GM21515 (cell line): Measurements from ENCODE around the gene TEDC2.
A peak's percentile ranks its signal among the peaks of the same experiment; 100 is the strongest.

Source experiments
- ATAC-seq: cut with Tn5 transposase; IDR thresholded peaks from one replicate; pipeline ENCODE4 v1.9.1; 2021; ENCODE audit not compliant: unreplicated experiment

The TEDC2 gene

DNA sequence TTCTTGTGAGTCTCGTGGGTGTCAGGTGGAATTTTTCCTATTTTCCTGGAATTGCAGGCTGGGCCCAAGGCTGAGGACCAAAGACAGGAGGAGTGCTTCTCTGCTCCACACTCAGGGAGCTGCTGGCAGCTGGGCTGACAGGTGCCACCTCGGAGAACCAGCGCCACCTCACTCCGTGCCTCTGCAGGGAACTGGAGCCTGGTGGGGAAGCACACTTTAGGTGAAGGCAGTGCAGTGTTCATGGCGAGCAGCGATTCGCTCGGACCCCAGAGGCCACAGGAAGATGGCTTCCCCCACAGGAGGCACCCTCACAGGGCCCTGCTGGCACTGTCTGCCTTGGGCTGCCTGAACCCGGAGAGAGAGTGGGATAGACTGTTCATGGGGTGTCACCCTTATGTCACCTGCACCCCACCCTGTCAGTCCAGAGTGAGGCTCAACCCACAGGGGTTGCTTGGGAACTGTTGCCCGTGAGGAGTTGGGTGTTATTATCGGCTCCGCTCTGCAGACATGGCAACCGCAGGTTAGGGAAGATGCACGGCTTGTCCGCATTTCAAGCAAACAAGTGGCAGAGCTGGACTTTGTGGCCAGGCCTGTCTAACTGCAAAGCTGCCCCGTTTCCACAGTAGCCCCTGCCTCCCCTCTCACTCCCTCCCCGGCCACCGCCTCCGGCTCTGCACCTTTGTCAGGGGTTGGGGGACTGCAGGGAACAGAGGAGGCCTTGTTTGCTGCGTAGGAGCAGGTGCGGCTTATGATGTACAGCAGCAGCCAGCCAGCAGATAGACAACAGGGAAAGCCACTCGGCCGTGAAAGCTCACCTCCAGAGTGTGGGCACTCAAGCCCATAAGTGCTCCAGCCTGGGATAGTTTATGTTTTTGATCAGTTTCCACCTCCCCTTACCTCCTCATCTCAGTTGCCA lies 30.5 kb downstream of the TEDC2 start:
- ATAC-seq: no peak

DNA sequence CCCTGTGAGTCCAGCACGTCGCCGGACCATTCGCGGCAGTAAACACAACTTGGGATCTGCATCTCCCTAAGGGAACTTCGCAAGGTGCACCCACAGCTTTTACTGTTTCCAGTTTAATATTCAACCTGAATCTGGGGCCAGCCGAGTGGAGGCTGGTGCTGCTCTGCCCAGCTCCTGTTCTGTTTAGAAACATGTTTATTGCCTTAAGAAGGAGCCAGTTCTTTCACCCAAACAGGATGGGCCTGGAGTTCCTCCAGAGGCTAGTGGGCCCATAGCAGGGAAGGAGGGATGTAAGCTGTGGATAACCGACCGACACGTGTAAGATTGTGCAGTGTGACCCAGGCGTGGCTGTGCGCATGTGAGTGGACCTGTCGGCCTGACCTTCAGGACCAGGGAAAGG lies 32.4 kb downstream of the TEDC2 start:
- ATAC-seq: no peak

- ATAC-seq: no peak
Measured at GRCh38 chr16:2493605-2494004, 33.7 kb downstream of the TEDC2 start.

- no peak for ATAC-seq
Measured at GRCh38 chr16:2494616-2495015, 34.7 kb downstream of the TEDC2 start.

- ATAC-seq: no peak
Measured at GRCh38 chr16:2495041-2495440, 35.1 kb downstream of the TEDC2 start.

GRCh38 chr16:2496223-2497115 lies 36.6 kb downstream of the TEDC2 start:
- no peak for ATAC-seq

- no peak for ATAC-seq
Measured at GRCh38 chr16:2497116-2497630, 37.3 kb downstream of the TEDC2 start.

DNA sequence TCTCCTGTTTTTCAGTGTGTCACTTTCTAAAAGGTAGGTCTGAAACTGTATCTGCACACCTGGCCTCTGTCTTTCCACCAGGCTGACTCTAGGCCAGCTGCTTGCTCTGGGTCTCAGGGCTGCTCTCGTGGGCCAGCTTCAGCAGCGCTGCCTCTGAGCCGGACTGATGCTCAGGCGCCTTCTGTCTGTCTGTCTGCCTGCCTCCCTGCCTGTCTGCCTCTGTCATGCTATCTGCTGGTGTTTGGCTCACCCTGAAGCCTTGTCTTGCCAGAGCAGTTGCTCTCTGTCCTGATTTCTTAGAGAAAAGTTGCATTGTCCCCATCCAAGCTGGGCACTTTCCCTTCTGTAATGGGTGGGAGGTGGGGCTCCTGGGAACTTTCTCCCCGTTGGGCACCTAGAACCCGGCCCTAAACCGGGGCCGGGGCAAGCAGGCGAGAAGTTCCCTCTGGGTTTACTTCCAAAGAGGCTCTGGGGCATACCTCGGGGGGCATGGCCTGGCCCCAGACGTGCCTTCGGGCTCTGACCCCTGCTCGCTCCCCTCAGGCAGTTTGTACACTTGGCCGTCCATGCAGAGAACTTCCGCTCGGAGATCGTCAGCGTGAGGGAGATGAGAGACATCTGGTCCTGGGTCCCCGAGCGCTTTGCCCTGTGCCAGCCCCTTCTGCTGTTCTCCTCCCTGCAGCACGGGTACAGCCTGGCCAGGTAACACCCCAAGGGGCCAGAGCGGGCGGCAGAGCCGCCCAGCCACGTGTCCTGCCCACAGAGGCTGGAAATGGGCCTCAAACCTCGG lies 38.0 kb downstream of the TEDC2 start:
- ATAC-seq: no peak

DNA sequence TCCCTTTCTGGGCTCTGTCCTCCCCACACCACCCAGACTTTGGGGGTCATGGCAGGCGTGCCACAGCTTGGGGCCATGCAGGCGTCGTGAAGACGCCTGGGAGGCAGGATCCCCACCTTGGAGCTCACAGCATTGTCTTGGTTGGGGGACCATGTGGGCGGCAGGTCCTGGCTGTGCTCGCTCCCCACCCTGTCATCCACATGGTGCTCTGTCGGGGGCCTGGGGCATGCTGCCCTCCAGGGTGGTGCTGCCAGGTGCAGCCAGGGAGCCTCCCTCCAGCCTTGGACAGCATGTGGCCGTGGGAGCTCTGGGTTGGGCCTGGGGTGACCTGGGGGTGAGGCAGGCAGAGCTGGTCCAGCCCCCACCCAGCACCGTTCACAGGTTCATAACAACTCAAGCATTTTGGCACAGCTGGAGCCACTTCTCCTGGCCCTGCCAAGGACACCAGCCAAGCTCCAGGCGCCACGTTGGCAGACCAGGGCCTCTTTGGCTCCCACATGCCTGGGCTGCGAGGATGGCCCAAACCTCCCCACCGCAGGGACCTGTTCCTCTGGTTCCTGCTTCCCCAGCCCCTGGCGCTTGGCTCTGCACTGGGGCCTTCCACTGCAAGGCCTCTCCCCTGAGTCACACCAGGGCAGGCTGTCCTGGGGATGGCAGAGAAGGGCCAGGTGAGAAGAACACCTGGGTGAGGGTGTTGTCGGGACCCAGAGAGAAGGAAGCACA lies 38.8 kb downstream of the TEDC2 start:
- no peak for ATAC-seq

- no peak for ATAC-seq
Measured at GRCh38 chr16:2499454-2499853, 39.5 kb downstream of the TEDC2 start.

- no peak for ATAC-seq
Measured at GRCh38 chr16:2499890-2500429, 40.1 kb downstream of the TEDC2 start.

DNA sequence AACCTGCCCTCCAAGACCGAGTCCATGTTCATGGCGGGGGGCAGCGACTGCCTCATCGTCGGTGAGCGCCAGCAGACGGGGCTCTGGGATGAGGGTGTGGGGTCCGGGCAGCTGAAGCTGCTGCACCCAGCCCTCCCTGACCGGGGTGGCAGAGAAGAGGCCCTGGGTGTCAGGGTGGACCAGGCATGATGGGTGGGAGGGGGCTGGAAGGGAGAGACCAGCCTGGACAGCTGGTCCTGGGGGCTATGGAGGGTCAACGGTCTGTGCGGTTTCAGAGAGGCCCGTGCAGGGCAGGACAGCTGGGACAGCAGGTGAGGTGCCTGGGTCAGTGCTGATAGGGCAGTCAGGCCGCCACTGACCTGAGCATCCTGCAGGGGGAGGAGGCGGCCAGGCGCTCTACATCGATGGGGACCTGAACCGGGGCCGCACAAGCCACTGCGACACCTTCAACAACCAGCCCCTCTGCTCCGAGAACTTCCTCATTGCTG lies 40.6 kb downstream of the TEDC2 start:
- no peak for ATAC-seq

- no peak for ATAC-seq
Measured at GRCh38 chr16:2500918-2501750, 41.2 kb downstream of the TEDC2 start.

GRCh38 chr16:2501946-2502895 lies 42.3 kb downstream of the TEDC2 start:
- ATAC-seq: no peak

DNA sequence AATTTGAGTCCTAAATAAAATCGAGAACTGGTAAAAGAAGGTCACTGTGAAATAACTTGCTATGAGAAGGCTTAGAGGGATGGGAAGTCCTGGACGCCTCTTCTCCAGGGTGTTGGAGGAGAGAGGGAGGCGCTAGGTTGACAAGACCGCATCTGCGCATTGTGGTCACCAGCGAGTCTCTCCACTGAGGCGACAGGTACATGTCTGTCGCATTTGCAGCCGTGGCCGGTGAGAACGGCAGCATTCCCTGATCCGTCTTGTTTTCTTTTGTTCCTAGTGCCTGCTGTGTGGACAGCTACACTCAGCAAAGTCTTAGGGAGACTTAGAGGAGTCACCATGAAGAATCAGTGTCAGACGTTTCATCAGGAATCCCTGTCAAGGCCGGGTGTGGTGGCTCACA lies 45.8 kb downstream of the TEDC2 start:
- no peak for ATAC-seq

- ATAC-seq: peak; percentile 39
Measured at GRCh38 chr16:2507052-2507659, 47.2 kb downstream of the TEDC2 start.

DNA sequence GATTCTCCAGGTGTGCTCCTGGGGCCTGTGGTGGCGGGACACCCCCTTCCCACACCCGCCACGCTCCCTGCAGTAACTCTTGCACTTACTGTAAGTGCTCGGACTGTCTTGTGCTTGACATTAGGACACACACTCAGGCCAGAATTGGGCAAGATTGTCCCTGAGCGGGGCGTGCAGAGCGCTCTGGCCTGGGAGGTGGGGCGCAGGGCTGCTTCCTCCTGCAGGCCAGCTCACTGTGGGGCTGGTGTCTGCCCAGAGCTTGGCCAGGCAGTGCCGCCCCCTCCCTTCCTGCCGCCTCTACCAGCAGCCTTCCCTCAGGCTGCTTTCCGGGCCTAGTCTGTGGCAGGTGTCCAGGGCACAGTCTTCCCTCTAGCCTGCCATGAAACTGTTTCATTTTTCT lies 47.8 kb downstream of the TEDC2 start:
- ATAC-seq: peak; percentile 17
